Stimulated activated CD8-positive, alpha-beta memory T cell treated with anti-CD3 and anti-CD28 coated beads, Interleukin-7, amount 100 ng/mL, for 1 hour (primary cell): ENCODE data around the gene PHACTR1.

Source experiments
- DNase-seq, 2 donors: peaks; one replicate each; pipeline ENCODE4 v3.0.0-alpha.2; 2020; ENCODE audit warnings: low read depth in 2 of 2

Gene PHACTR1

DNA sequence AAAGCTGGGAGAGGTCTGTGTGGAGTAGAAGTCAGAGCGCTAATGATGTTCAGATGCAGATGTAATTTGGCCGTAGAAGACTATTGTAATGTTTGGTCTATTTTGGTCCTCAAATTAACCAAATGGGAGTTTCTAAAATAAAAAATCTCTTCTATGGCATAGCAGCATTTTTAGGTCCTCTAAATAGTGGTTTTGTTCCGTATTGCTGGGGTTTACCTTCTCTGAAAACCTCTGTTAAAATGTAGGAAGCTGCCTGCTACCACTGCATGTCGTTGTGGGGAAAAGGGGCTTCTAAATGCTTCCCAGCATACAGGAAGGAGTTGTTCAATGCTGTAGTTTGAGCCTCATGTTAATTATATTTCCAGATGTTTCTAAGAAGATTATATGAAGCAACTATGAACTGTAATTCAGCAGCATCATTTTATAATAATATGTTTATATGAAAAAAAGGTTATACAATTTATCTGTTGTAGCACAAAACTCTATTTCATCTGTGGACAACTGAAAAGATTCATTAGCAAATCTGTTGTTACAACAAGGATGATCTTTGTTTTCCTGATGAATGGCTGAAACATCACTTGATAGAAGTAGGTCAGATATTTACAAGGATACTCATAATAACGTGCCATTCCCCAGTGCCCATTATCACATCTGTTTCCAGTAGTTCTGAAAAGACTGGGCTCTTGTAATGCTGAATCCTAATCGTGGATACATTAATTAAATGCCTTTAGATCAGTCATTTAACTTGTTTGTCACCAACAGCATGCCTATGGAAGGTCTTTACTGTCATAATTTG is 355.2 kb downstream of the PHACTR1 start:
- DNase-seq, result no peak

DNA sequence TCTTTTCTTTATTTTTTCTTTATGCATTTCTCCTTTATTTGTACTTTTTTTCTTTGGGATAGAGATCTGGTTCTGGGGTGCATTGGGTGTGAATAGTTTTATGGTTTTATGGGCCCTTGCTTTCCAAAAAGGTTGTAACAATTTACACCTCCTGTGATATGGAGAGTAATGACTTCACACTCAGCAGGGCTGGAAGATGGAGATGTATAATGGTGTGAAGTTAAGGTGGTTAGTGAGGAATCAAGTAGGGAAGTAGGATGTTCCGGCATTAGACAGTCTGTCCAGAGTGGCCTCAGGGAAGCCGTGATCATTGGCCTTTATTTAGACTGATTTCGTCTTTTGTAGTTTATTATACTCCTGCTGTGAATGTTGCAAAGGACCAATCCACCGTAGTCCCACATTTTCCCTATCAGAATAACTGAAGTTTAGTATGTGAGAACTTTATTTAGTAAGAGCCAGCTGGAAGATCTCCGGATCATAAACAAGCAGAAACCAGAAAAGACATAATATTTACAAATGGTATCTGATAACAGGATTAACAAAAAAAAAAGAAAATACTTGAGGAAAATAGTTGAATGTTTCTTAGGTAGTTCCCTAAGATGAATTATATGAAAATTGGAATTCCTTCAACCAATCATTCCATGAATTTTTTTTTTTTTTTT is 356.2 kb downstream of the PHACTR1 start:
- no peak for DNase-seq

DNA sequence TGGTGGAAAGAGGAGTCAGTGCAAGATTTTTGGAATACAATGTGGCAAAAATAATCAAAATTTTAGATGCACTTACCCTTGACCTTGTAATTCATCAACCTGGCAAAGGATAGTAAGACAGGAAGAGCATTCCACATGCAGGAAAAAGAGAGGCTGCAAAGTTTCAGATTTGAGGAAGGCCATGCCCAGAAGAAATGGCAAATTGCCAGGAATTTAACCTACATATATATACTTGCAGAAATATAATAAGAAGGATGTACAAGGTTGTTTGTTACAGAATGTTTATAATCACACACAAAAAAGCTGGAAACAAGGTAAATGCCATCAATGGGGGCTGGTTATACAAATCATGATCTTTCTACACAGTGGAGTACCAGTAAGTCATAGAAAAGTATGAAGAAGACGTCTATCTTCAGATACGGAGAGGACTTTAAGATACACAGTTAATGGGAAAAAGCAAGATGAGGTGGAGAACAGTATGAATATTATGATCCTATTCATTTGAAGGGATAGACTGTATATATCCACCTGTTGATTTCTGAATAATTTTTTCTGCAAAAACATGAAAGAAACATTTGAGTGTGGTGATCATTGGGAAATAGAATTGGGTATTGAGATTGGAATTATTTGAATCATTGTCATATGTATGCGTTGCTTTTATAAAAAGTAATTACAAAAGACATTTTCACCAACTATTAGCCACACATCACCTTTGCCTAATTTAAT is 358.0 kb downstream of the PHACTR1 start:
- no peak for DNase-seq

DNA sequence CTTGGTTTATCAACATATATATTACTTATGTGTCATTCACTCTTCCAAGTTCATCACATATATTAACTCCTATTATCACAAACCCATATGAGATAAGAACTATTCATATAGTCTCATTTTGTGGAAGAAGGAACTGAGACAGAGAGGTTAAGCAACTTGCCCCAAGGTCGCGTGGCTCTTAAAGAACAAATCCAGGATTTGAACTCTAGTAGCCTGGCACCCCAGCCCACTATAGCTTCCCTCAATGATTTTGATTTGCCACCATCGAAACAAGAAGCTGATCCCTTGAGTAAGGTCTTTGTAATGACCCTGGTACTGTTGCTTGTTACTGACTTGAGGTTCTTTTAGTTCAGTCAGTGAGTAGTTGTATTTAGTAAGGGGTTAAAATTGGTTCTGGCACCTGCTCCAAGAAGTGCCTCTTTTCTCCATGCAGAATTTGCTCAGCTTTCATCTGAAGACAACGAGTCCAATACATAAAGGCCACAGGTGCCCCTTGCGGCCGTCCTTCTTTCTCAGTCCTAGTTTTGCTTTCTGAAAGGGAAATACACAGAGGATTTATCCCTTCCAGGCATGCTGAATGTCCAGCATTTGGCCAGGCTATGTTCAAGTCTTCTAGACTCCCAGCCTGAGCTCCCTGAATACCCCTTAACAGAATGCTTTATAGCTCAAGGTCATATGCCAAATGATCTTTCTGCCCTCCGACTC is 358.7 kb downstream of the PHACTR1 start:
- no peak for DNase-seq

DNA sequence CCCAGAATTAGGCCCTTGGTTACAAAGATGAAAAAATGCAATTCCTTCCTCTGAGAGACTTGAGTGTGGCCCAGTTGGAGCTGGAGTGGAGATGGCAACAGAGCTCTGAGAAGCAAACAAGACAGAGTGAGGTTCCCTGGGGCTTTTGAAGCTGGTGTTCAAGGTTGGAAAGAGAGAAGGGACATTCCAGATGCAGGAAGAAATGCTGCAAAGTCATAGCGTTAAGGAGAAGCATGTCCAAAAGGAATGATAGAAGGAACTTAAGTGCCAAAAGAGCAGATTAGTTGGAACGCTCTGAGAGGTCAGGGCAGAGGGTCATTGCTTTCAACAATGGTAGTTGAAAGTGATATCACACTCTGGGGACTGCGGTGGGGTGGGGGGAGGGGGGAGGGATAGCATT is 360.0 kb downstream of the PHACTR1 start:
- DNase-seq, result no peak

DNA sequence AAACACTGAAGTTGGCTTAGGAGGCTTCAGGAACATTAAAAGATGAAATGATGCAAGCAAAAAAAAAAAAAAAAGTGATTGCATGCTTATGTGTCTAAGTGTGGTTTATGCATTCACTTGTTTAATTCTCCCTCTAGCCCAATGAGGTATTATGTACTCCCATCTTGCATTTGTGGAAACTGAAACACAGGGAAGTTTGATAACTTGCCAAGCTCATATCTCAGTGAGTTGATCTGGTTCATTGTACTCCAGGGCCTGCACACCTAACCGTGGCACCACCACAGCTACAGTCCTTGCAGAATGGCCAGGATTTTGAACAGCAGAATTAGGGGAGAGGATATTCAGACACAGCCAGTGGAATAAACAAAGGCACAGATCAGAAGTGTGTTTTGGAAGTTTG is 360.6 kb downstream of the PHACTR1 start:
- DNase-seq, result no peak

DNA sequence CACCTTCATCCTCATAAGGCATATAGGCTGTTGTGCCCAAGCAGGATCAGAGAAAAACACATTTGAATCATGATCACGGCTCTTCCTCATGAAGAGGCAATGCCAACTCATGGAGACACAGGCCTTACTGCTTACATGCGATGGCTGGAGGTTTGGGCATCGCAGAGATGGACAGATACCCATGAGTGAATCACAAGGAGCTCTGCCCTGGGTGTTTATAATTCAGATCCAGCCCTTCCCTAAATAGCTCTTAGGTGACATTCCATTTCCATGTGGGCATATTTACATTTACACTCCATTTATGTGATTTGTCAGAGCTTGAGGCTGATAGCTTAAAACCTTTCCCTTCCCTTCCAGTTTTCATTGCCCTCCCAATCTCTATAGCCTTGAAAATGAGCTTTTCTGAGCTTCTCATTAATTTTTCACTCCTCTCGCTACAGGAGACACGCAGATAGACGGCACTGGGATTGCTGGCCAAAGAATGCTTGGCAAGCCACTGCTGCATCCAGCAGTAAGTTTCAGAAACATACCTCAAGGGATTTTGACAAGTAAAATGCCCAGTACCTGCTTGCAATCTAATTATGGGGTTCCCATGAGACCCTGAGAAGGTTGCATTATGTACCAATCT is 362.6 kb downstream of the PHACTR1 start:
- no peak for DNase-seq

DNA sequence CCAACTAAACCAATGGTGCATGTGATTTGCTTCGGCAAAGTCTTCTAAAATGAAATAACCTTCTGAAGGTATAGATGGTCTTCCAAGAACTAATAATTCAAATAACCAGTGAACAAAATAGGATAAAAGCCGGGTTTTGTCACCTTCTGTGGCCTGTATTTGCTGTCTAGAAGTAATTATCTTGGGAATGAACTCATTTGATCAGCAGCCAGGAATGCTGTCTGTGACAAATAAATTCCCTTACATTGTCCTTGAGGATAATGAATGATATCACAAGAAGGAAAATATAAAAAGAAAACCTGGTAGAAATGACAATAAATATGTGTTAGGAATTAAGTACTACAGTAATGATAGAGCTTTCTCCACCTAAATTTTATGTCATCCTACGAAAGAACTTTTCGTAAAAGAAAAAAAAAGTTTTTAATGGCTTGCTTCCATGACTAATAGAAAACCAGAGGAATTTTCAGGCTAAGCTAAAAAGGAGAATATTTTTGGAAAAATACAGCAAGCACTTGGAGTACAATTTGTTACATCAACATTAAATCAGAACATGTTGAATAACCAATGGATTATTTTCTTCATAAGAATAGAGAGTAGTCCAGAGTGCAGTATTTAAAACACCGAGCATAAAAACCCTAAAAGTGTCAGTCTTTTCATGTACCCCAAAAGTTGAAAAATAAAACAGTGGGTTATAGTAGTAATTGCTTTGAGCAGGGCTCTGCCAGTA is 364.1 kb downstream of the PHACTR1 start:
- DNase-seq, result no peak

DNA sequence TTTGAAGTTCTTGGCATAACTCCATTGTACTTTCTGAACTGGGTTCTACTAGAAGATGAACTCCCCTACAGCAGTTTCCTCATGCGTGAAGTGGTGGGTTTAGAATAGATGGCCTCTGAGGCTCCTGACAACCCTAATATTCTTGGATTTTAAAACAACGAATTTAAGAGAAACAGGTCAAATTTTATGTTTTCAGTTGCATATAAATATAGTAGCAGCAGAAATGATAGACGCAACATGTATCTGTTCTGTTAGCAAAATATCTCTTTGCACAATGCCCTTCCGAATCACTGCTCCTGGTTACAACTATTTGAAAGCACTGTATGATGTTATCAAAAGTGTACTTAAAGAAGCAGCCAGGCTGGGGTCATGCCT is 364.6 kb downstream of the PHACTR1 start:
- no peak for DNase-seq

DNA sequence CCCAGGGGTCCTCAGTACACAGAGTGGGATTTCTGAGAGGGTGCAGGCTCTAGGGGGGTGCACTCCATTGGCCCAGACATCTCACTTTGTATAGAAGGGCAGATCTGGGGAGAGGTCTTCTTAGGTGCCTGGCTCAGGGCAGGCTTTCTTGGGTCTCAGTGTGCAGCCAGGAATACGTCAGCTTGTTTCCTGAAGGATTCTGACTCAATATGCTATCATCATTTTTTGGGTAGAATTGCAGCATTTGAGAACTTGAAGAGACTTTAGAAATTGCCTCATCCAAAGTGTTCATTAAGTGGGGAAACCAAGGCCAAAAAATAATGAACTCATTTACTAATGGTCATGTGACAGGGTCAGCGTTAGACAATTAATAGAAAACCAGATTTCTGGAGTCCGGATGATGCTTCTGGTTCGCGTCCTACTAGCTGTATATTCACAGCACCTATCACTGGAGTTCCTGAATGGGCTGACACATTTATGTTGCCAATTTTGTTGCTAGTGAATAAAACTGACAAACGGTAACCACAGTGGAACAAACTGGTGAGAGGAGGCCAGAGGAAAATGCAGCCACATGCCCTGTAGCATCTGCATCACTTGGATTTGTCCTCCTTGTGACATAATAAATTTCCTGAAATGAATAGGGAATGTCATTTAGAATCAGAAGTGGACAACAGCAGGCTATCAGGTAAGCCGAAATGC is 372.9 kb downstream of the PHACTR1 start:
- no peak for DNase-seq

DNA sequence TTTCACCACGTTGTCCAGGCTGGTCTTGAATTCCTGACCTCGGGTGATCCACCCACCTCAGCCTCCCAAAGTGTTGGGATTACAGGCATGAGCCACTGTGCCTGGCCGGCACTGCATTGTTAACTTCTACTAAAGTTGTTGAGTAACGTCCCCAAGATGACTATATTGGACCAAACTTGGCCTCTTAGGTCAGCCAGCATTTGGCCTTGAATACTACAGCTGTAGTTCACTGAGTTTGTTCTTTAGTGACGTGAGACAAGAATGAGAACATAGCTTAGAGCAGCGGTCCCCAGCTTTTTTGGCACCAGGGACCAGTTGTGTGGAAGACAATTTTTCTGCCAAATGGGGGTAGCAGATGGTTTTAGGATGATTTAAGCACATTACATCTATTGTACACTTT is 374.6 kb downstream of the PHACTR1 start:
- DNase-seq, result no peak

DNA sequence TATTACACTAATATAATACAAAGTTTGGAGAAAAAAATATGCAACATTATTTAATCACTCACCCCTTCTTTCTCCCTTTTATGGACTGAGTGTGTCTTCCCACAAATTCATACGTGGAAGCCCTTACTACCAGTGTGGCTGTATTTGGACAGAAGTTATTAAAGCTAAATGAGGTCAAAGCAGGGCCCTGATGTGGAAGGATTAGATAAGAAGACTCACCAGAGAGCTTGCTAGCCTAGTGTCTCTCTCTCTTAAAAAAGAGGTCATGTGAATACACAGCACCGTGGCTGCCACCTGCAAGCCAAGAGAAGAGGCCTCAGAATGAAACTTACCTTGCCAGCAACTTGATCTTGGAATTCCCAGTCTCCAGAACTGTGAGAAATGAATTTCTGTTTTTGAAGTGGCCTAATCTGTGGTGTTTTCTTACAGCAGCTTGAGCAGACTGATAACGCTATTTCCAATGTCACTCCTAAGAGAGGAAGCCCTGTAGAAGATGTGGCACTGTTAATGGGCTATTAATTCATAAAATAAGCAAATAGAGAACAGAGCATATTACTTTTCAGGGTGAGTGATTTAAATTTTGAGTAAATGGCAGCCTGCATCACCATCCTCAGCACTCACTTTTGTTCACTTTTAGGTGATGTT is 378.3 kb downstream of the PHACTR1 start:
- no peak for DNase-seq

DNA sequence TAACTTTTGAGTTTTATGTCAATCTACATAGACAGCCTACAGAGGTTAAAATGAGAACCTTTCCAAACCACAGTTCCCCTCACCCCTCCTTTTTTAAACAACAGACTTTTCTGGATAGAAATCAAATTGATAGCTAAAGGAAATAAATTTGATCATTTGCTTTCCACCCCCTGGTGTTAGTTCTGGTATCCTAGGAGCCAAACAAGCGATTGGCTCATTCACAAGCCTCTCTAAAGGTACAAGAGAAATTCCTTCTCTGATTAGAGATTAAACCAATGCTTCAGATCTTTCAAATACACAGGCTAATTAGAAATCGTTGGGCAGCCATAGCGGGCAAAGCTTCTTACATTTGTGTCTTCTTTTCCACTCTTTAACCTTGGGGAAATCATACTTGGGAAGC is 379.5 kb downstream of the PHACTR1 start:
- DNase-seq, result no peak

DNA sequence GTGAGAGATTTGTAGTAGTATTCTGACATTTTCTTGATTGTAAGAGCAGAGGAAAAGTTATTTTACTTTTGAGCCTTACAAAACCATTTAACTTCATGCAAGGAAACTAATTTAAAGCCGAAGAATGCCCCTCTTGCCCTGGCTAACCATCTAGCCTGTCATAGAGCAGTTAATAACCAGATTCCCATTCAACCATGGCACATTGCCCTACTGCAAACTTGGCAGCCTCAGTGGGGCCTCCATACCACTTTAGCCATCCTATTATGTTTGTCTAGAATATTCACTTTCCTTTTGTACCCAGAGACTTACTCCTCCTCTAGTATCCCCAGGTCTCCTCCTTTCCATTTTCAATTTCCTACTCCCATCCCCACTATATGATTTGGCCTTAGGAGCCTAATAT is 380.9 kb downstream of the PHACTR1 start:
- no peak for DNase-seq

DNA sequence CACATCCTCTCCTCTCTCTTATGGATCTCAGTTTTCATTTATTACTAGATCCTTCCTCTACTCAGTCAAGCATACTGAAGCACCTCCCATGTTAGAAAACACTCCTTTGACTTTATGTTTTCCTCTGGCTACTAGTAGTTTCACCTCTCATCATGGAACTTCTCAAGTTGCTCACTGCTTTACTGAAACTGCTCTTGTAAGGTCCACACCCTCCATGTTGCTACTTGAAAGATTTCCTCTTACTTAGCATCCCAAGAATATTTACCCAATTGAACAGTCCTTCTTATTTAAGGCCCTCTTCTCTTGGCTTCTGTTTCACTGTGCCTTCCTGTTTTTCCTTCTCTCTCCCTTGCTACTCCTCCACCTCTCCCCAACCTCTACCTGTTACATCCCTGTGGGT is 381.4 kb downstream of the PHACTR1 start:
- no peak for DNase-seq

DNA sequence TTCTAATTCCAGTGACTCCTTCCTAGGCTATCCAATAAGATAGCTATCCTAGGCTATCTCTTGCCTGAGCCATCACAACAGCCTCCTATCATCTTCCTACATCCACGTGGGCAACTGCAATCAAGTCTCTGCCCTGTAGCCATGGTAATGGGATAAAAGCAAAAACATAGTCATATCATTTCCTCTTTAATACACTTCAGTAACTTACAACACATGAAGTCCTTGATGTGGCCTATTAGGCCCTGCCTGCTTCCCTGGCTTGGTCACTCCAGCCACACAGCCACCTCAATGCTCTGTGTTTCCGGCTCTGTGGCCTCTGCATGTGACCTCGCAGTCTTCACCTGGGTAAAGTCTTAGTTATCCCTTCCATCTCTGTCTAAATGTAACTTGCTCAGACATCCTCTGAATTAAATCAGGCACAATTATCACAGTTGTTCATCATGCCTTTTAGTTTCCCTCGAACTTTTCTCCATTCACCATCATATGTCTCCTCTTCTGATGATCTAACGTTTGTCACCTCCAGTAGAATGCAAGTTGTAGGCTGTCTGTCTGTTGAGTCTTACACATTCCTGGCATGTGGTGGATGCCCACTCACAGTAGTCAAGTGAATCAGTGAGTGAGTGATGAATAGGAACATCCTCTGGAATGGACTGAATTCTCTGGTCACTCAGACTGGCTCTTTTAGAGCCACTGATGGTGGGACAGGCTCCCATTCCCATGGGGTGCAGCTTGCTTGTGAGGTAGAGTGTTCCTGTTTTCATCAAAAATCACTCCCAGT is 382.4 kb downstream of the PHACTR1 start:
- no peak for DNase-seq

DNA sequence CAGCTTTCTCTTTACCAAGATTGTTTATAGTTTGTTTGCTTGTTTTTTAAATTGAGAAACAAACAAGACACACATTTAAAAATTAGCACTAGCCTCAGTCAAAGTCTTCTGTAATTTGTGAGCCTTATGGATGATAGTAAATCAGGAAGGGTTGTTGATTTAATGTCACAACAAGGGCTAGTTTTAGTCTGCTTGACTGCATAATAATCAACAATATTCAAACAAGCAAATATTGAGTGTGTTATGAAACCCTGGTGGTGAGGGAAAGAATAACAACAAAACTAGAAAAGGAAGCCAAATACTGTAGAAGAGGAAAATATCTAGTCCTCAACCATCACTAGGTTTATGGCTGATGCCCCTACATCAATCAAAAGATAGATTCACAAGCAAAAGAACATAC is 383.2 kb downstream of the PHACTR1 start:
- no peak for DNase-seq

DNA sequence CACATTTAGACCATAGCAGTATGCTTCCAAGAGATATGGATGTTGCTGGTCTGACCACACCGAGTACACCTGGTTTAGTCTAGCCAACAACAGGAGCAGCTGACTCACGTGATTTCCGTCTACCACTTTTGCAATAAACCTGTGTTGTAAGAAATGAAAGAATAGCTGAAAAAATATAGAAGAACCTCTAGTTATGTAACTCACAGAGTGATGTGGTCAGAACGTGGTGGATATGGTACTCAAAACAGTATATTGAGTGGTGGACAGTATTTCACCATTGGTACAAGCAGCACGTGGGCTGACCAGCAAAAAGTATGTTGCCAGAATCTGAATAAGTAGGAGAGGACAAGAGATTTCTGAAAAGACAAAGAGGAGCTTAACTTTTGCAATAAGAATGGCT is 384.8 kb downstream of the PHACTR1 start:
- DNase-seq, result no peak

DNA sequence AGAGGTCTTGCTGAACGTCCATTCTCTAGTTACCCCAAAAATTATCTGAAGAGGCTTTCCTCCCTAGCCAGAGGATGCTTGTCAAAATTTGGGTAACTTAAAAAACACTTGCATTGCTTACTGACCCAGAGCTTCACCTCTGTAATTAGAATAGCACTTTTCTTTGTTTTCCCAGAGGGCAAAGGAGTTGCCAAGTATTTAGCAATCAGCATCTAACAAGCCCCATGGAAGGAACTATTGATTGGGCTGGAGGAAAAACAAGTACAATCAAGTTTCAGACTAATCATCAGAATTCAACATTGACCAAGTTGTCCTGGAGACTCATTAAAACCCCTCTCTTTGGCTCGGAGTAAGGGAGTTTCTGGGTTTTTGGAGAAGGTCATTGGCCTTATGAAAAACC is 385.4 kb downstream of the PHACTR1 start:
- no peak for DNase-seq
